Mesenchymal stem cell (in vitro differentiated cells and primary cell): ENCODE measurements around the gene APOE.
A peak's percentile ranks its signal among the peaks of the same experiment; 100 is the strongest.

ENCODE experiments used
- DNase-seq: peaks from one replicate; pipeline ENCODE4 v3.0.0-alpha.2; 2013
- H2AFZ ChIP-seq: one replicate; pipeline ENCODE4 v1.6.1; 2013; ENCODE audit warnings: low read depth, mild to moderate bottlenecking, control low read depth, inconsistent platforms, low read length, moderate library complexity
- H2AK5ac ChIP-seq: 2 replicates; pipeline ENCODE4 v1.6.1; 2013; ENCODE audit warnings: low read length, moderate library complexity, mild to moderate bottlenecking, inconsistent platforms; ENCODE audit not compliant: severe bottlenecking
- H2BK120ac ChIP-seq: one replicate; pipeline ENCODE4 v1.6.1; 2013; ENCODE audit warnings: low read depth, mild to moderate bottlenecking, inconsistent platforms, low read length, moderate library complexity
- H2BK12ac ChIP-seq, 2 experiments: one replicate each; pipeline ENCODE4 v1.6.1; 2013; ENCODE audit warnings: inconsistent platforms in 2 of 2, low read length in 2 of 2, mild to moderate bottlenecking in 2 of 2, moderate library complexity in 2 of 2, control low read depth in 1 of 2
- H2BK15ac ChIP-seq: one replicate; pipeline ENCODE4 v1.6.1; 2013; ENCODE audit warnings: mild to moderate bottlenecking, low read depth, inconsistent platforms; ENCODE audit not compliant: poor library complexity, severe bottlenecking
- H2BK5ac ChIP-seq: 2 replicates; pipeline ENCODE4 v1.6.1; 2013; ENCODE audit warnings: low read depth, mild to moderate bottlenecking, low read length, control low read depth, inconsistent platforms; ENCODE audit not compliant: poor library complexity, severe bottlenecking
- H3K14ac ChIP-seq, 2 experiments: one replicate each; pipeline ENCODE4 v1.6.1; 2013; ENCODE audit warnings: inconsistent platforms in 2 of 2, low read length in 2 of 2, control low read depth in 1 of 2, mild to moderate bottlenecking in 1 of 2, moderate library complexity in 1 of 2
- H3K18ac ChIP-seq, 2 experiments: one replicate each; pipeline ENCODE4 v1.6.1; 2013; ENCODE audit warnings: inconsistent platforms in 2 of 2, low read length in 2 of 2, control low read depth in 1 of 2, low read depth in 1 of 2, mild to moderate bottlenecking in 1 of 2
- H3K23ac ChIP-seq, 2 experiments: one replicate each; pipeline ENCODE4 v1.6.1; 2013; ENCODE audit warnings: inconsistent platforms in 2 of 2, low read length in 2 of 2, mild to moderate bottlenecking in 2 of 2, moderate library complexity in 2 of 2, control low read depth in 1 of 2
- H3K27ac ChIP-seq: 2 replicates; pipeline ENCODE4 v1.5.1; 2013; ENCODE audit warnings: mild to moderate bottlenecking, moderate library complexity, low read length, control low read depth, inconsistent platforms; ENCODE audit not compliant: poor library complexity, severe bottlenecking
- H3K27me3 ChIP-seq, 2 experiments: 2 replicates each; pipeline versions ENCODE4 v1.6.1 to v1.7.0; 2013; ENCODE audit warnings: low read length in 2 of 2, mild to moderate bottlenecking in 2 of 2, moderate library complexity in 2 of 2, control low read depth in 1 of 2, inconsistent platforms in 1 of 2; ENCODE audit not compliant: control insufficient read depth in 1 of 2, insufficient read depth in 1 of 2
- H3K36me3 ChIP-seq, 2 experiments: 2 replicates each; pipeline versions ENCODE4 v1.6.1 to v1.7.0; 2013; ENCODE audit warnings: low read length in 2 of 2, control low read depth in 1 of 2, inconsistent platforms in 1 of 2, low read depth in 1 of 2, mild to moderate bottlenecking in 1 of 2; ENCODE audit not compliant: insufficient read depth in 2 of 2, control insufficient read depth in 1 of 2
- H3K4ac ChIP-seq, 2 experiments: one replicate each; pipeline ENCODE4 v1.6.1; 2013; ENCODE audit warnings: inconsistent platforms in 2 of 2, low read length in 2 of 2, mild to moderate bottlenecking in 2 of 2, moderate library complexity in 2 of 2, control low read depth in 1 of 2, low read depth in 1 of 2
- H3K4me1 ChIP-seq: 2 replicates; pipeline ENCODE4 v1.6.1; 2013; ENCODE audit warnings: low read depth, low read length, control low read depth; ENCODE audit not compliant: control insufficient read depth, insufficient read depth
- H3K4me2 ChIP-seq: 2 replicates; pipeline ENCODE4 v1.6.1; 2013; ENCODE audit warnings: low read length, mild to moderate bottlenecking, inconsistent platforms; ENCODE audit not compliant: poor library complexity, severe bottlenecking
- H3K4me3 ChIP-seq, 2 experiments: 2 replicates each; pipeline versions ENCODE4 v1.5.1 to v1.7.0; 2013; ENCODE audit warnings: low read length in 2 of 2, mild to moderate bottlenecking in 2 of 2, control low read depth in 1 of 2, low read depth in 1 of 2; ENCODE audit not compliant: insufficient read depth in 1 of 2
- H3K79me1 ChIP-seq: replicated peaks from 2 replicates; pipeline ENCODE4 v1.6.1; 2013; ENCODE audit warnings: mild to moderate bottlenecking, control low read depth, low read length, inconsistent platforms; ENCODE audit not compliant: poor library complexity, severe bottlenecking
- H3K9ac ChIP-seq: 2 replicates; pipeline ENCODE4 v1.7.0; 2013; ENCODE audit warnings: mild to moderate bottlenecking, low read length, moderate library complexity
- H3K9me3 ChIP-seq: 2 replicates; pipeline ENCODE4 v1.7.0; 2013; ENCODE audit warnings: mild to moderate bottlenecking, low read length; ENCODE audit not compliant: control insufficient read depth
- H4K8ac ChIP-seq: one replicate; pipeline ENCODE4 v1.6.1; 2013; ENCODE audit warnings: inconsistent platforms, mild to moderate bottlenecking, low read length, moderate library complexity
- H4K91ac ChIP-seq: one replicate; pipeline ENCODE4 v1.6.1; 2013; ENCODE audit warnings: mild to moderate bottlenecking, low read length, inconsistent platforms
- WGBS: methylation state at CpG from one replicate; pipeline ENCODE4 v1.1.7; 2013; ENCODE audit warnings: mixed read lengths; 5-methylcytosine and 5-hydroxymethylcytosine counted together

Gene APOE

DNA sequence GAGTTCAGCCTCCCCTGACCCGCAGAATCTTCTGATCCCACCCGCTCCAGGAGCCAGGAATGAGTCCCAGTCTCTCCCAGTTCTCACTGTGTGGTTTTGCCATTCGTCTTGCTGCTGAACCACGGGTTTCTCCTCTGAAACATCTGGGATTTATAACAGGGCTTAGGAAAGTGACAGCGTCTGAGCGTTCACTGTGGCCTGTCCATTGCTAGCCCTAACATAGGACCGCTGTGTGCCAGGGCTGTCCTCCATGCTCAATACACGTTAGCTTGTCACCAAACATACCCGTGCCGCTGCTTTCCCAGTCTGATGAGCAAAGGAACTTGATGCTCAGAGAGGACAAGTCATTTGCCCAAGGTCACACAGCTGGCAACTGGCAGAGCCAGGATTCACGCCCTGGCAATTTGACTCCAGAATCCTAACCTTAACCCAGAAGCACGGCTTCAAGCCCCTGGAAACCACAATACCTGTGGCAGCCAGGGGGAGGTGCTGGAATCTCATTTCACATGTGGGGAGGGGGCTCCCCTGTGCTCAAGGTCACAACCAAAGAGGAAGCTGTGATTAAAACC, 1.1 kb upstream of the APOE start:
- Histone ChIP-seq H3K4me3 (no peak overlapping the region), H3K18ac (peak overlapping the region in 1 of 2 experiments; percentile 15), H3K36me3 (peaks cover 26 to 59% of the 10 kb centered on the region in 2 experiments), H2AK5ac (no peak overlapping the region), H3K79me1 (peaks cover 12% of the 10 kb centered on the region), H2BK12ac (peak overlapping the region in 1 of 2 experiments; percentile 56), H3K14ac (no peak overlapping the region), H2BK120ac (no peak overlapping the region), H3K4me2 (no peak overlapping the region), H2BK5ac (no peak overlapping the region), H3K27ac (no peak overlapping the region), H2AFZ (no peak overlapping the region), H3K27me3 (peaks cover 0 to 10% of the 10 kb centered on the region in 2 experiments), H3K23ac (no peak overlapping the region), H3K9ac (peak overlapping the region; percentile 2), H4K8ac (no peak overlapping the region), H2BK15ac (no peak overlapping the region), H3K4ac (no peak overlapping the region), H3K9me3 (no peaks in the 10 kb centered on the region), H3K4me1 (peaks cover 13% of the 10 kb centered on the region), H4K91ac (no peak overlapping the region)
- no peak for DNase-seq
- 80% methylated on average over 12 of the region's 12 CpGs for WGBS

DNA sequence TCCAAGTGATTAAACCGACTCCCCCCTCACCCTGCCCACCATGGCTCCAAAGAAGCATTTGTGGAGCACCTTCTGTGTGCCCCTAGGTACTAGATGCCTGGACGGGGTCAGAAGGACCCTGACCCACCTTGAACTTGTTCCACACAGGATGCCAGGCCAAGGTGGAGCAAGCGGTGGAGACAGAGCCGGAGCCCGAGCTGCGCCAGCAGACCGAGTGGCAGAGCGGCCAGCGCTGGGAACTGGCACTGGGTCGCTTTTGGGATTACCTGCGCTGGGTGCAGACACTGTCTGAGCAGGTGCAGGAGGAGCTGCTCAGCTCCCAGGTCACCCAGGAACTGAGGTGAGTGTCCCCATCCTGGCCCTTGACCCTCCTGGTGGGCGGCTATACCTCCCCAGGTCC, 2.0 kb downstream of the APOE start:
- no peak overlapping the region for H4K91ac ChIP-seq
- H2AK5ac ChIP-seq: no peak overlapping the region
- no peak overlapping the region for H2BK12ac ChIP-seq

DNA sequence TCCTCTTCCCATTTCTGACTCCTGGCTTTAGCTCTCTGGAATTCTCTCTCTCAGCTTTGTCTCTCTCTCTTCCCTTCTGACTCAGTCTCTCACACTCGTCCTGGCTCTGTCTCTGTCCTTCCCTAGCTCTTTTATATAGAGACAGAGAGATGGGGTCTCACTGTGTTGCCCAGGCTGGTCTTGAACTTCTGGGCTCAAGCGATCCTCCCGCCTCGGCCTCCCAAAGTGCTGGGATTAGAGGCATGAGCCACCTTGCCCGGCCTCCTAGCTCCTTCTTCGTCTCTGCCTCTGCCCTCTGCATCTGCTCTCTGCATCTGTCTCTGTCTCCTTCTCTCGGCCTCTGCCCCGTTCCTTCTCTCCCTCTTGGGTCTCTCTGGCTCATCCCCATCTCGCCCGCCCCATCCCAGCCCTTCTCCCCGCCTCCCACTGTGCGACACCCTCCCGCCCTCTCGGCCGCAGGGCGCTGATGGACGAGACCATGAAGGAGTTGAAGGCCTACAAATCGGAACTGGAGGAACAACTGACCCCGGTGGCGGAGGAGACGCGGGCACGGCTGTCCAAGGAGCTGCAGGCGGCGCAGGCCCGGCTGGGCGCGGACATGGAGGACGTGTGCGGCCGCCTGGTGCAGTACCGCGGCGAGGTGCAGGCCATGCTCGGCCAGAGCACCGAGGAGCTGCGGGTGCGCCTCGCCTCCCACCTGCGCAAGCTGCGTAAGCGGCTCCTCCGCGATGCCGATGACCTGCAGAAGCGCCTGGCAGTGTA, 2.7 kb downstream of the APOE start:
- peaks cover 24% of the 10 kb centered on the region for H3K4me1 ChIP-seq
- H3K4me2 ChIP-seq: no peak overlapping the region
- peaks cover 0 to 21% of the 10 kb centered on the region in 2 experiments for H3K36me3 ChIP-seq
- H3K4me3 ChIP-seq: no peak overlapping the region
- no peak overlapping the region for H3K27ac ChIP-seq
- H3K23ac ChIP-seq: peak overlapping the region in 1 of 2 experiments; percentile 15
- no peak overlapping the region for H3K14ac ChIP-seq
- no peak overlapping the region for H4K91ac ChIP-seq
- H2BK15ac ChIP-seq: no peak overlapping the region
- no peak overlapping the region for H4K8ac ChIP-seq
- H2BK12ac ChIP-seq: no peak overlapping the region
- H3K18ac ChIP-seq: no peak overlapping the region
- no peak overlapping the region for H2AK5ac ChIP-seq
- H3K9me3 ChIP-seq: no peaks in the 10 kb centered on the region
- no peak overlapping the region for H2BK120ac ChIP-seq
- no peak overlapping the region for H2BK5ac ChIP-seq
- H3K9ac ChIP-seq: no peak overlapping the region
- no peak for DNase-seq
- H3K79me1 ChIP-seq: no peaks in the 10 kb centered on the region
- 95% methylated on average over 46 of the region's 46 CpGs for WGBS
- H2AFZ ChIP-seq: no peak overlapping the region
- peaks cover 0 to 10% of the 10 kb centered on the region in 2 experiments for H3K27me3 ChIP-seq
- H3K4ac ChIP-seq: no peak overlapping the region

More for the DNA sequence above, 2.0 kb downstream of the APOE start:
- peaks cover 0 to 10% of the 10 kb centered on the region in 2 experiments for H3K27me3 ChIP-seq
- no peak overlapping the region for H3K23ac ChIP-seq
- peaks cover 24% of the 10 kb centered on the region for H3K4me1 ChIP-seq
- H3K4ac ChIP-seq: no peak overlapping the region
- DNase-seq: no peak
- H4K8ac ChIP-seq: no peak overlapping the region
- no peak overlapping the region for H2AFZ ChIP-seq
- H2BK15ac ChIP-seq: no peak overlapping the region
- H3K9ac ChIP-seq: no peak overlapping the region
- H3K18ac ChIP-seq: no peak overlapping the region
- H2BK120ac ChIP-seq: no peak overlapping the region
- no peaks in the 10 kb centered on the region for H3K9me3 ChIP-seq
- no peak overlapping the region for H3K27ac ChIP-seq
- no peaks in the 10 kb centered on the region for H3K79me1 ChIP-seq
- no peak overlapping the region for H3K4me2 ChIP-seq
- no peak overlapping the region for H3K4me3 ChIP-seq
- WGBS: 96% methylated on average over 12 of the region's 12 CpGs
- peaks cover 3 to 28% of the 10 kb centered on the region in 2 experiments for H3K36me3 ChIP-seq
- no peak overlapping the region for H3K14ac ChIP-seq
- H2BK5ac ChIP-seq: no peak overlapping the region

DNA sequence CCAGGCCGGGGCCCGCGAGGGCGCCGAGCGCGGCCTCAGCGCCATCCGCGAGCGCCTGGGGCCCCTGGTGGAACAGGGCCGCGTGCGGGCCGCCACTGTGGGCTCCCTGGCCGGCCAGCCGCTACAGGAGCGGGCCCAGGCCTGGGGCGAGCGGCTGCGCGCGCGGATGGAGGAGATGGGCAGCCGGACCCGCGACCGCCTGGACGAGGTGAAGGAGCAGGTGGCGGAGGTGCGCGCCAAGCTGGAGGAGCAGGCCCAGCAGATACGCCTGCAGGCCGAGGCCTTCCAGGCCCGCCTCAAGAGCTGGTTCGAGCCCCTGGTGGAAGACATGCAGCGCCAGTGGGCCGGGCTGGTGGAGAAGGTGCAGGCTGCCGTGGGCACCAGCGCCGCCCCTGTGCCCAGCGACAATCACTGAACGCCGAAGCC, 3.3 kb downstream of the APOE start:
- no peak overlapping the region for H4K91ac ChIP-seq

More for the DNA sequence above, 3.3 kb downstream of the APOE start:
- no peak overlapping the region for H2BK5ac ChIP-seq
- no peak overlapping the region for H3K27ac ChIP-seq
- H2BK15ac ChIP-seq: no peak overlapping the region
- H3K9me3 ChIP-seq: no peaks in the 10 kb centered on the region
- no peak overlapping the region for H2BK120ac ChIP-seq
- no peak overlapping the region for H3K23ac ChIP-seq
- H3K4me2 ChIP-seq: no peak overlapping the region
- H3K14ac ChIP-seq: no peak overlapping the region
- no peaks in the 10 kb centered on the region for H3K79me1 ChIP-seq
- no peak overlapping the region for H3K4ac ChIP-seq
- no peak overlapping the region for H2BK12ac ChIP-seq
- no peak for DNase-seq
- H2AFZ ChIP-seq: no peak overlapping the region
- peaks cover 0 to 20% of the 10 kb centered on the region in 2 experiments for H3K36me3 ChIP-seq
- H3K4me3 ChIP-seq: no peak overlapping the region
- H3K27me3 ChIP-seq: peaks cover 0 to 10% of the 10 kb centered on the region in 2 experiments
- no peak overlapping the region for H3K9ac ChIP-seq
- no peak overlapping the region for H4K8ac ChIP-seq
- H3K4me1 ChIP-seq: peaks cover 24% of the 10 kb centered on the region
- 95% methylated on average over 38 of the region's 44 CpGs for WGBS
- H3K18ac ChIP-seq: no peak overlapping the region
- H2AK5ac ChIP-seq: no peak overlapping the region
